ENCODE results near the gene APH1B.

APH1B gene

DNA sequence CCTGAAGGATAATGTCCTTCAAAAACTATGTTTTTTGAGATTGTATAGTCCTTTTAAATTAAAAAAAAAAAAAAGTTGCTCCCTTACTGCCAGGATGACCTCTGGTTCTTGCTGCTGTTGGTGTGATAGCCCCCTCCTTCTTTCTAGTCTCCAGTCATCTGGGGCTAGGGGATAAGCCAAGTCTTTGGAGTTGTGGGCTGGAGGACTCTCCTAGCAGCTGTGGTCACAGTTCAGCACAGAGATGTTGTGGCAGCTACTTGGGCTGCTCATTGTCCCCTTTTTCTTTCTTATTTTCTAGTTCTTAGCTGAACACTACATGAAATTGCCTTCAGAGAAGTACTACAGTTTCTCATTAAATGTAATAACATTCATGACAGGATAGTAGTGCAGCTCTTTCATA, 39.2 kb upstream of the APH1B start (continued):
- TF ChIP-seq, protein P1, sequence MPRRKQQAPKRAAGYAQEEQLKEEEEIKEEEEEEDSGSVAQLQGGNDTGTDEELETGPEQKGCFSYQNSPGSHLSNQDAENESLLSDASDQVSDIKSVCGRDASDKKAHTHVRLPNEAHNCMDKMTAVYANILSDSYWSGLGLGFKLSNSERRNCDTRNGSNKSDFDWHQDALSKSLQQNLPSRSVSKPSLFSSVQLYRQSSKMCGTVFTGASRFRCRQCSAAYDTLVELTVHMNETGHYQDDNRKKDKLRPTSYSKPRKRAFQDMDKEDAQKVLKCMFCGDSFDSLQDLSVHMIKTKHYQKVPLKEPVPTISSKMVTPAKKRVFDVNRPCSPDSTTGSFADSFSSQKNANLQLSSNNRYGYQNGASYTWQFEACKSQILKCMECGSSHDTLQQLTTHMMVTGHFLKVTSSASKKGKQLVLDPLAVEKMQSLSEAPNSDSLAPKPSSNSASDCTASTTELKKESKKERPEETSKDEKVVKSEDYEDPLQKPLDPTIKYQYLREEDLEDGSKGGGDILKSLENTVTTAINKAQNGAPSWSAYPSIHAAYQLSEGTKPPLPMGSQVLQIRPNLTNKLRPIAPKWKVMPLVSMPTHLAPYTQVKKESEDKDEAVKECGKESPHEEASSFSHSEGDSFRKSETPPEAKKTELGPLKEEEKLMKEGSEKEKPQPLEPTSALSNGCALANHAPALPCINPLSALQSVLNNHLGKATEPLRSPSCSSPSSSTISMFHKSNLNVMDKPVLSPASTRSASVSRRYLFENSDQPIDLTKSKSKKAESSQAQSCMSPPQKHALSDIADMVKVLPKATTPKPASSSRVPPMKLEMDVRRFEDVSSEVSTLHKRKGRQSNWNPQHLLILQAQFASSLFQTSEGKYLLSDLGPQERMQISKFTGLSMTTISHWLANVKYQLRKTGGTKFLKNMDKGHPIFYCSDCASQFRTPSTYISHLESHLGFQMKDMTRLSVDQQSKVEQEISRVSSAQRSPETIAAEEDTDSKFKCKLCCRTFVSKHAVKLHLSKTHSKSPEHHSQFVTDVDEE (CRISPR knock-in tag; IDR thresholded peaks at IDR 0.05), result no peak
- TF ChIP-seq ZNF8 (CRISPR knock-in tag; IDR thresholded peaks at IDR 0.05) (no peak), ESRRG (CRISPR knock-in tag; IDR thresholded peaks at IDR 0.05) (no peak), CSDC2 (CRISPR knock-in tag; IDR thresholded peaks at IDR 0.05) (no peak)

GRCh38 chr15:63238796-63239195, 38.6 kb upstream of the APH1B start:
- peak; percentile 48 for ATAC-seq
- TF ChIP-seq, protein P2, sequence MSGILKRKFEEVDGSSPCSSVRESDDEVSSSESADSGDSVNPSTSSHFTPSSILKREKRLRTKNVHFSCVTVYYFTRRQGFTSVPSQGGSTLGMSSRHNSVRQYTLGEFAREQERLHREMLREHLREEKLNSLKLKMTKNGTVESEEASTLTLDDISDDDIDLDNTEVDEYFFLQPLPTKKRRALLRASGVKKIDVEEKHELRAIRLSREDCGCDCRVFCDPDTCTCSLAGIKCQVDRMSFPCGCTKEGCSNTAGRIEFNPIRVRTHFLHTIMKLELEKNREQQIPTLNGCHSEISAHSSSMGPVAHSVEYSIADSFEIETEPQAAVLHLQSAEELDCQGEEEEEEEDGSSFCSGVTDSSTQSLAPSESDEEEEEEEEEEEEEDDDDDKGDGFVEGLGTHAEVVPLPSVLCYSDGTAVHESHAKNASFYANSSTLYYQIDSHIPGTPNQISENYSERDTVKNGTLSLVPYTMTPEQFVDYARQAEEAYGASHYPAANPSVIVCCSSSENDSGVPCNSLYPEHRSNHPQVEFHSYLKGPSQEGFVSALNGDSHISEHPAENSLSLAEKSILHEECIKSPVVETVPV (CRISPR knock-in tag; IDR thresholded peaks at IDR 0.05), result no peak
- TF ChIP-seq ARNTL (CRISPR knock-in tag; IDR thresholded peaks at IDR 0.05; ENCODE audit: borderline replicate concordance, low read depth) (no peak), PPARA (CRISPR knock-in tag; IDR thresholded peaks at IDR 0.05; ENCODE audit: borderline replicate concordance) (no peak), CSDC2 (CRISPR knock-in tag; IDR thresholded peaks at IDR 0.05) (no peak), TOX (CRISPR knock-in tag; IDR thresholded peaks at IDR 0.05; ENCODE audit: borderline replicate concordance) (no peak)

DNA sequence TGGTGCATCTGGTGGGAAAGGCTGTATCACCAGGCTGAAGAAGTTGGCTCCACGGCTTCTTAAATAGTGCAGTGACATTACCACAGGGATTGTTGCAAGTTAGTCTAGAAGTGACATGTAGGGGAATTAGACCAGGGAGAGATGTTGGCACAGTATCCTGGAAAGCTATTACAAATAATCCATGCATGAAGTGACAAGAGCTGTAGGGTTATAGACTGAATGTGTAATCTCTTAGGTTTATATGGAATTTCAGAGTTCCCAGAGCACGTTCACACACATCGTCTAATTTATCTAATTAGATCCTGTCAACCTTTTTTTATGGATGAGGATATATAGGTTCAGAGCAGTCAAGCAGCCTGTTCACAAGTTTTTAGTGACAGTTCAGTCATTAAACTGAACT, 37.3 kb upstream of the APH1B start:
- ATAC-seq, result no peak
- TF ChIP-seq TOX (CRISPR knock-in tag; IDR thresholded peaks at IDR 0.05; ENCODE audit: borderline replicate concordance) (no peak), TCF4 (CRISPR knock-in tag; IDR thresholded peaks at IDR 0.05; ENCODE audit: borderline replicate concordance) (no peak), ESRRG (CRISPR knock-in tag; IDR thresholded peaks at IDR 0.05) (no peak), ZFP30 (CRISPR knock-in tag; IDR thresholded peaks at IDR 0.05) (no peak), CSDC2 (CRISPR knock-in tag; IDR thresholded peaks at IDR 0.05) (no peak), GLIS3 (CRISPR knock-in tag; IDR thresholded peaks at IDR 0.05) (no peak), ZC3H10 (CRISPR knock-in tag; IDR thresholded peaks at IDR 0.05) (no peak), OSR1 (CRISPR knock-in tag; IDR thresholded peaks at IDR 0.05) (no peak), ZNF8 (CRISPR knock-in tag; IDR thresholded peaks at IDR 0.05) (no peak), CREB5 (CRISPR knock-in tag; IDR thresholded peaks at IDR 0.05; ENCODE audit: low read depth) (no peak), ZNF70 (CRISPR knock-in tag; IDR thresholded peaks at IDR 0.05) (no peak), ZFP3 (CRISPR knock-in tag; IDR thresholded peaks at IDR 0.05) (no peak), ZNF565 (CRISPR knock-in tag; conservative IDR thresholded peaks at IDR 0.05; ENCODE audit: low read depth) (no peak), RARB (CRISPR knock-in tag; IDR thresholded peaks at IDR 0.05) (no peak), BACH2 (CRISPR knock-in tag; IDR thresholded peaks at IDR 0.05; ENCODE audit: borderline replicate concordance) (no peak), ISL1 (CRISPR knock-in tag; IDR thresholded peaks at IDR 0.05) (no peak), SNAI2 (CRISPR knock-in tag; IDR thresholded peaks at IDR 0.05) (no peak)
- TF ChIP-seq, protein P3, sequence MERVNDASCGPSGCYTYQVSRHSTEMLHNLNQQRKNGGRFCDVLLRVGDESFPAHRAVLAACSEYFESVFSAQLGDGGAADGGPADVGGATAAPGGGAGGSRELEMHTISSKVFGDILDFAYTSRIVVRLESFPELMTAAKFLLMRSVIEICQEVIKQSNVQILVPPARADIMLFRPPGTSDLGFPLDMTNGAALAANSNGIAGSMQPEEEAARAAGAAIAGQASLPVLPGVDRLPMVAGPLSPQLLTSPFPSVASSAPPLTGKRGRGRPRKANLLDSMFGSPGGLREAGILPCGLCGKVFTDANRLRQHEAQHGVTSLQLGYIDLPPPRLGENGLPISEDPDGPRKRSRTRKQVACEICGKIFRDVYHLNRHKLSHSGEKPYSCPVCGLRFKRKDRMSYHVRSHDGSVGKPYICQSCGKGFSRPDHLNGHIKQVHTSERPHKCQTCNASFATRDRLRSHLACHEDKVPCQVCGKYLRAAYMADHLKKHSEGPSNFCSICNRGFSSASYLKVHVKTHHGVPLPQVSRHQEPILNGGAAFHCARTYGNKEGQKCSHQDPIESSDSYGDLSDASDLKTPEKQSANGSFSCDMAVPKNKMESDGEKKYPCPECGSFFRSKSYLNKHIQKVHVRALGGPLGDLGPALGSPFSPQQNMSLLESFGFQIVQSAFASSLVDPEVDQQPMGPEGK (CRISPR knock-in tag; IDR thresholded peaks at IDR 0.05; ENCODE audit: borderline replicate concordance), result no peak
- TF ChIP-seq, protein P1 (CRISPR knock-in tag; IDR thresholded peaks at IDR 0.05), result no peak
- TF ChIP-seq, protein P2 (CRISPR knock-in tag; IDR thresholded peaks at IDR 0.05), result no peak
